SU-DHL-6 (cell line): ENCODE measurements around the gene FXYD7.

ENCODE experiments used
- CTCF ChIP-seq: fragments of 200-600 bp; sonication (generic); IDR thresholded peaks from one replicate; pipeline ENCODE4 v1.5.1; 2017; ENCODE audit warnings: antibody characterized with exemption, mild to moderate bottlenecking, low read length, moderate library complexity; ENCODE audit not compliant: insufficient read depth, poor library complexity, severe bottlenecking
- EZH2phosphoT487 ChIP-seq: fragments of 200-600 bp; sonication (generic), shearing (Covaris generic); conservative IDR thresholded peaks from 2 replicates; pipeline ENCODE4 v1.6.1; 2018; ENCODE audit warnings: mild to moderate bottlenecking, antibody characterized with exemption, low read length, moderate library complexity, mixed read lengths

- TF ChIP-seq CTCF (no peak), EZH2phosphoT487 (no peak)
Measured at GRCh38 chr19:35144600-35145436, 1.8 kb downstream of the FXYD7 start.
